Common myeloid progenitor, CD34-positive (primary cell): Measurements from ENCODE around the gene ERC2.

Source experiments
- CTCF ChIA-PET: fragments of 350-600 bp; sonication (Branson Sonifier 250); formaldehyde crosslinking; loops from one replicate; lab custom pipeline; 2021; ENCODE audit warnings: antibody characterized with exemption; lab: Charles Lee
- POLR2A ChIA-PET: fragments of 350-600 bp; sonication (Branson Sonifier 250); formaldehyde crosslinking; loops from one replicate; lab custom pipeline; 2021; ENCODE audit warnings: antibody characterized with exemption; lab: Charles Lee
- DNase-seq, 3 donors: peaks; one replicate each; pipeline versions ENCODE4 v3.0.0 to v3.0.0-alpha.2; 2013
- H3K27ac ChIP-seq, 2 experiments: 1 replicate in 1 of 2; 2 replicates in 1 of 2; pipeline ENCODE4 v1.7.0; 2013; ENCODE audit warnings: inconsistent platforms in 2 of 2, low read length in 2 of 2, mild to moderate bottlenecking in 2 of 2, low read depth in 1 of 2, moderate library complexity in 1 of 2; ENCODE audit not compliant: severe bottlenecking in 2 of 2, insufficient read depth in 1 of 2, poor library complexity in 1 of 2
- H3K27me3 ChIP-seq, 5 experiments: replicated peaks in 2 of 5; 1 replicate in 3 of 5; 2 replicates in 2 of 5; pipeline versions ENCODE4 v1.6.1 to v1.7.0; 2013; ENCODE audit warnings: low read length in 4 of 5, mild to moderate bottlenecking in 2 of 5, moderate library complexity in 2 of 5, inconsistent platforms in 1 of 5; ENCODE audit not compliant: insufficient read depth in 5 of 5, control insufficient read depth in 4 of 5
- H3K36me3 ChIP-seq, 4 experiments: 1 replicate in 2 of 4; 2 replicates in 2 of 4; pipeline versions ENCODE4 v1.6.1 to v1.7.0; 2013; ENCODE audit warnings: low read length in 3 of 4, control low read depth in 1 of 4, mild to moderate bottlenecking in 1 of 4; ENCODE audit not compliant: control insufficient read depth in 4 of 4, insufficient read depth in 4 of 4
- H3K4me1 ChIP-seq, 4 experiments: 1 replicate in 3 of 4; 2 replicates in 1 of 4; pipeline versions ENCODE4 v1.6.1 to v1.7.1; 2013; ENCODE audit warnings: low read length in 3 of 4, mild to moderate bottlenecking in 3 of 4, control low read depth in 1 of 4, inconsistent platforms in 1 of 4, moderate library complexity in 1 of 4; ENCODE audit not compliant: control insufficient read depth in 4 of 4, insufficient read depth in 4 of 4; ENCODE audit errors: control extremely low read depth in 1 of 4
- H3K4me3 ChIP-seq, 7 experiments: 1 replicate in 4 of 7; 2 replicates in 3 of 7; pipeline versions ENCODE4 v1.5.1 to v1.7.0; 2013; ENCODE audit warnings: mild to moderate bottlenecking in 7 of 7, low read length in 6 of 7, moderate library complexity in 6 of 7, inconsistent platforms in 2 of 7, low read depth in 2 of 7, control low read depth in 1 of 7; ENCODE audit not compliant: insufficient read depth in 4 of 7, control insufficient read depth in 1 of 7; ENCODE audit errors: extremely low read depth in 1 of 7
- H3K9me3 ChIP-seq, 5 experiments: 1 replicate in 4 of 5; 2 replicates in 1 of 5; pipeline versions ENCODE4 v1.6.1 to v1.7.1; 2013; ENCODE audit warnings: low read length in 4 of 5, mild to moderate bottlenecking in 2 of 5, inconsistent platforms in 1 of 5, low read depth in 1 of 5, moderate library complexity in 1 of 5; ENCODE audit not compliant: control insufficient read depth in 4 of 5, insufficient read depth in 2 of 5; ENCODE audit errors: control extremely low read depth in 1 of 5
- WGBS: methylation state at CpG from one replicate; pipeline ENCODE4 v1.1.5; 2013; ENCODE audit not compliant: insufficient coverage; 5-methylcytosine and 5-hydroxymethylcytosine counted together

The ERC2 gene

DNA sequence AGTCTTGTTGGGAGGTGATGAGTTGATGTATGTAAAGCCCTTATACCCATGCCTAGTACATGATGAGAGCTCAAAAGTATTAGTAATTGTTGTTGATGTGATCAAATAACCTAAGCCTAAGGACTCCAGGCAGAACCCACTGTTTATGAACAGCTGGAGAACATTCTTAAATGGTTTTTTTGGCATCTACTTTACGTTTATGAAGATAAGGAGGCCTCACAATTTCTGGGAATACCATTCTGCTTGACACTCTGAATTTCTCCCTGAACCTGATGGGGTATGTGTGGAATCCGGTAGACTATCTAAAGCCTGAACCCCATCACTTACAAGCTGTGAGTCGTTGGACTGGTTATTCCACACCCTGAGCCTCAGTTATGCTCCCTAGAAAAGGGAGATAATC is 736.5 kb downstream of the ERC2 start:
- 100% methylated on average over 2 of the region's 3 CpGs for WGBS
- POLR2A ChIA-PET, result no interaction called here

DNA sequence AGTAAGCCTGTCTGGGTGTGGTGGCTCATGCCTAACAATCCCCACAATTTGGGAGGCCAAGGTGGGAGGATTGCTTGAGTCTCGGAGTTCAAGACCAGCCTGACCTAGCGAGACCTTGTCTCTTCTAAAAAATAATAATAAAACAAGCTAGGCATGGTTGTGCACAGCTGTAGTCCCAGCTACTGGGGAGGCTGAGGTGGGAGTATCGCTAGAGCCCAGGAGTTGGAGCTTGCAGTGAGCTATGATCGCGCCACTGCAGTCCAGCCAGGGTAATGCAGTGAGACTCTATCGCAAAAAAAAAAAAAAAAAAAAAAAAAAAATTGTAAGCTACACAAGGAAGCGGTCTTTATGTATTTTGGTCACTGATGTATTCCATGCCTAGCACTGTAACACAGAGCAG is 738.7 kb downstream of the ERC2 start:
- no peaks in the 10 kb centered on the region for H3K9me3 ChIP-seq
- H3K4me1 ChIP-seq, result no peaks in the 10 kb centered on the region
- ChIA-PET POLR2A (no interaction called here), CTCF (interaction anchor here (1.2 kb wide), 1 partner anchor 8 kb away, joined by 3 read pairs; no protein-coding TSS in a partner anchor)
- H3K4me3 ChIP-seq, result no peak overlapping the region
- DNase-seq, result no peak
- no peak overlapping the region for H3K27ac ChIP-seq
- H3K36me3 ChIP-seq, result no peaks in the 10 kb centered on the region
- H3K27me3 ChIP-seq, result peaks cover 0 to 27% (median 3%) of the 10 kb centered on the region in 5 experiments
- WGBS, result 100% methylated on average over 3 of the region's 7 CpGs

More for the DNA sequence above, 736.5 kb downstream of the ERC2 start:
- no peak overlapping the region for H3K27ac ChIP-seq
- H3K27me3 ChIP-seq, result peaks cover 0 to 14% (median 2%) of the 10 kb centered on the region in 5 experiments
- no peak for DNase-seq
- H3K4me3 ChIP-seq, result no peak overlapping the region
- no peaks in the 10 kb centered on the region for H3K4me1 ChIP-seq
- no peaks in the 10 kb centered on the region for H3K9me3 ChIP-seq
- no peaks in the 10 kb centered on the region for H3K36me3 ChIP-seq
- CTCF ChIA-PET, result interaction anchor here (0.7 to 1.2 kb wide), 2 partner anchors 13 to 20 kb away, joined by 3 read pairs; no protein-coding TSS in a partner anchor

DNA sequence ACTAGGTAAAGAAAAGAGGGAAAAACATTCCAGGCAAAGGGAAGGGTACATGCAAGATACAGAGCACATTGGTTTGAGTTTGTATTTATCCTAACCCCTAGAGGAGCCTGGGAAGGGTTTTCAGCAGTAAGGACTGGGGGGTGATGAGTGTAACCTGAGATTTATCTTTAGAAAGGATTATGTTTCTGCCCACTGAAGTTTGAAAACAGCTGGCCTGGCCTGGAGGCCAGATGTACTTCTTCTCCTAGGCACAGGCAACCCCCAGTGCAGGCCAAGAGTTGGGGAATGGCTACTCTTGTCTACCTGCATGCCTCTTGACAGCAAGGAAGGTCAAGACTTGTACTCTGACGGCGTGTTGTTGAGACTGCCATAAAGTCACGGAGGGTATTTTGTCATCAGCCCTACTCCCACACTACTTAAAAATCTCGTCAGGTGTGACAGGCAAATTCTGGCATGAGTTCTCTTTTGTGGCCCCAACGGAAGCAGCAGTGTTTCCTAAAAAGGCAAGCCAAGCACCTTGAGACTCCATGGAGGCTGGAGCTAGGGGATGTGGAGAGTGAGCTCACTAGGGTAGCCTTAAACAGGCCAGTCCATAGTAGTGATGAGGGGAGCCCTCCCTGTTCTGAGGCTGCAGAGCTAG is 739.7 kb downstream of the ERC2 start:
- Histone ChIP-seq H3K36me3 (no peaks in the 10 kb centered on the region), H3K9me3 (no peaks in the 10 kb centered on the region), H3K27me3 (peaks cover 0 to 32% (median 3%) of the 10 kb centered on the region in 5 experiments), H3K4me1 (no peaks in the 10 kb centered on the region), H3K27ac (no peak overlapping the region), H3K4me3 (no peak overlapping the region)
- ChIA-PET POLR2A (no interaction called here), CTCF (no interaction called here)
- DNase-seq, result no peak
- WGBS, result 97% methylated on average over 4 of the region's 5 CpGs

DNA sequence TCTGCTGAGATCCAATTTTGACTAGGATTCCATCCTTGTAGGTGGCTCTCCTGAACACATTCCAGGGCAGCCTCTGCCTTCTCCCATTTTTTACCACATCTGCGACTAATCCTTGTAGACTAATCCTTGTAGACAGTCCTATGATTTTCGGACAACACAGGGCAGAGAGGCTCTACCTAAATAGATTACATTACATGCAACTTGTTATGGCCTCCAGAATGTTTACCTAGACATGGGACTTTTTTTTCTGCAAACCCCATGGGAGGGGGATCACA is 741.8 kb downstream of the ERC2 start:
- Histone ChIP-seq H3K36me3 (no peaks in the 10 kb centered on the region), H3K4me3 (no peak overlapping the region), H3K27ac (no peak overlapping the region), H3K4me1 (no peaks in the 10 kb centered on the region), H3K27me3 (peaks cover 0 to 30% (median 3%) of the 10 kb centered on the region in 5 experiments), H3K9me3 (no peaks in the 10 kb centered on the region)
- ChIA-PET CTCF (no interaction called here), POLR2A (no interaction called here)
- no peak for DNase-seq
- WGBS, result 100% methylated on average over 2 of the region's 2 CpGs

DNA sequence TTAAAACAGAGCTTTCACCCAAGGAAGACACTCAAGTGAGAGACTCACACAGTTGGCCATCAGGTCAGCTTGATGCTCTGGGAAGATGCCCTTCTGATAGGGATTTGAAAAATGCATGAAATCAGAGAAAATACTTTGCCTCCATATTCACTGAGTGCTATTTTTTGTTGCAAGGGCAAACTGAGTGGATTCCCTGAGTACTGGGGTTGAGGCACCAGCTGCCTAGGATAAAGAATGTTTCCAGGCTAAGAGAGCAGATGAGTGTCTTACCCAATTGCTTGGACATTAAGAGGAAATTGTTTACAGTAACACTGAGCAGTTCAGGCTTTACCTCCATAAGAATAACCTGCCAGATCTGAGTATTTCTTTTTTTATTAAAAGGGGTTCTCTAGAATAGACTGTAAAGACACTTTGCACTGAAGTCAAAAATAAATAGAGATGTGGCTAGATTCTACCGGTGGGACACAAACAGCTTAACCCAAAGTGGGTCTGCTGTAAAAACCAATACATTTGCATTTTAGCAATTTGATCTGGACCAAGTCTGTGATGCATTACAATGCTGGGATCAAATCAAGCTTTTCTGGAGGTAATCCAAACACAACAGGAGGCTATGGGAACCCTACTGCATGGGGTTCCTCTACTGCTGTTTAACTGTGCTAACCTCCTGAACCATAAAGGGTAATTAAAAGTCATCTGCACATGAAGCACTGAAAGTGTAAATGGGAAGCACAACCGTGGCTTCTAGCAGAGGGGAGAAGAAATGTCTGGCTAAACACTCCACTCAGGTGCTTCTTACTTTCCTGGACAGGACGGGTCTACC is 742.4 kb downstream of the ERC2 start:
- ChIA-PET POLR2A (interaction anchor here (0.7 kb wide), 1 partner anchor 123 kb away, joined by 3 read pairs; no protein-coding TSS in a partner anchor), CTCF (no interaction called here)
- Histone ChIP-seq H3K9me3 (no peaks in the 10 kb centered on the region), H3K27me3 (peaks cover 0 to 29% (median 3%) of the 10 kb centered on the region in 5 experiments), H3K36me3 (no peaks in the 10 kb centered on the region), H3K4me1 (no peaks in the 10 kb centered on the region), H3K4me3 (no peak overlapping the region), H3K27ac (no peak overlapping the region)
- 63% methylated on average over 3 of the region's 3 CpGs for WGBS
- no peak for DNase-seq

DNA sequence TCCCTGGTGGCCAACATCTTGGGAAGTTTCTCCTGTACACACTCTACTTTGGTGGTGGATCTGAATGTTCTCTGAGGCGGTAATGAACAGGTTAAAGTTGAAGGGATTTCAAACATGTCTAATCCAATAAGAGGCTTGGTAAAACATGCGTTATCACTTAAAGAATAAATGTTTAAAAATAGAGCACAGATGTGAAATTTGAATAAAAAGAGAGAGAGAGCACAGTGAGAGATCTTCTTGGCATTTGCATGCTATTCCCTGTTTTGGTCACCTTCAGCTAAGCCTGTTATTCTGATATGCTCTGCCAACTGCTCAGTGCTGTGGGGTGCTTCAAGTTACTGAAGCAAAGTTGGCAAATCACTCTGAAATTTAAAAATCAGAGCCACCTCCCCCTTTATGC is 743.4 kb downstream of the ERC2 start:
- ChIA-PET POLR2A (no interaction called here), CTCF (no interaction called here)
- H3K36me3 ChIP-seq, result no peaks in the 10 kb centered on the region
- H3K4me1 ChIP-seq, result no peaks in the 10 kb centered on the region
- H3K4me3 ChIP-seq, result no peak overlapping the region
- H3K27ac ChIP-seq, result no peak overlapping the region
- H3K27me3 ChIP-seq, result peaks cover 0 to 28% (median 3%) of the 10 kb centered on the region in 5 experiments
- 88% methylated on average over 1 of the region's 2 CpGs for WGBS
- H3K9me3 ChIP-seq, result no peaks in the 10 kb centered on the region
- DNase-seq, result no peak

DNA sequence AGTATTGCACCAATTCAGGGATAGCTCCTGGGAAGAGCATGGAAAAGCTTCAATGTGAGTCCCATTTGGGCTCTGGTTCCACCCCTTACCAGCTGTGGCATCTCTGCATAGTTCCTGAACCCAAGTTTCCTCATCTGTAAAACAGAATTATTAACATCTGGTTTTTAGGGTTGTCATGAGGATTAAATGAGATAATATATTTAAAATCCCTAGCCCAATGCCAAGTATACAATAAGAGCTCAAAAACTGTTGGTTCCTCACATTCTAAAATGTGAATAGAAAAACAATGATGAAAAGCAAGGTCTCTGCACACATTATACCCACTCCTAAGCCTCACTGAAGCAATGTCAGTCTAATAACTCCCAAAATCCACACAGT is 743.9 kb downstream of the ERC2 start:
- CTCF ChIA-PET, result no interaction called here
- POLR2A ChIA-PET, result no interaction called here

More for the DNA sequence above, 743.9 kb downstream of the ERC2 start:
- Histone ChIP-seq H3K4me3 (no peak overlapping the region), H3K27me3 (peaks cover 0 to 31% (median 3%) of the 10 kb centered on the region in 5 experiments), H3K36me3 (no peaks in the 10 kb centered on the region), H3K4me1 (no peaks in the 10 kb centered on the region), H3K27ac (no peak overlapping the region), H3K9me3 (no peaks in the 10 kb centered on the region)
- no peak for DNase-seq
